Measurements from ENCODE around the gene MMP15.

The MMP15 gene

DNA sequence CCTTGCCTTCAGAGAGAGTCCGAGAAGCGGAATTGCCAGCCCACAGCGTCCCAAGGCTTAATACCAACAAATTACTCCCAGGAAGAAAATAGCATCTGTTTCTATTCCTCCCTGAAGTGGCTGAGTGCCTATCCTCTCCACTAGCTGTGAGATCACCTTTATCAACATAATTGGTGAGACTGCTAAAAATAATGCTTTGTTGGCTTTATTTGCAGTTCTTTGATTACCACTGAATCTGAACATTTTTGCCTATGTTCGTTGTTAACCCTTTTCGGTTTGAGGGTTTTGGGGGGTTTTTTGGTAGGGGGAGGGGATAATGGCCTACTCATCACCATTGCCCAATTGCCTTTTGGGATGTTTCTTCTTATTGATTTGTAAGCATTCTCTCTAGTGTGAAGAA, 31.0 kb downstream of the MMP15 start:
- no peak overlapping the region for H2BK5ac ChIP-seq (ENCODE audit: low read depth, low read length, poor library complexity, severe bottlenecking)
- WGBS, result 79% methylated on average over 5 of the region's 5 CpGs
- no peaks in the 10 kb centered on the region for H3K4me1 ChIP-seq (ENCODE audit: control insufficient read depth, insufficient read depth, low read depth, low read length)
- H3K4me3 ChIP-seq (ENCODE audit: insufficient read depth in 1 of 2, low read depth in 1 of 2, low read length in 2 of 2), result no peak overlapping the region
- no peak overlapping the region for H4K8ac ChIP-seq (ENCODE audit: low read length)
- H3K27ac ChIP-seq (ENCODE audit: low read length, poor library complexity, severe bottlenecking), result no peak overlapping the region
- H3K9me3 ChIP-seq (ENCODE audit: control insufficient read depth, low read length), result no peaks in the 10 kb centered on the region
- H3K4ac ChIP-seq (ENCODE audit: low read depth in 1 of 2, low read length in 2 of 2), result no peak overlapping the region
- no peak overlapping the region for H2BK120ac ChIP-seq (ENCODE audit: low read depth, low read length)
- H3K9ac ChIP-seq (ENCODE audit: low read length), result no peak overlapping the region
- H3K23ac ChIP-seq (ENCODE audit: low read length in 2 of 2), result no peak overlapping the region
- H3K14ac ChIP-seq (ENCODE audit: low read length in 2 of 2), result no peak overlapping the region
- no peak overlapping the region for H2BK12ac ChIP-seq (ENCODE audit: low read length in 2 of 2)
- no peak overlapping the region for H3K4me2 ChIP-seq (ENCODE audit: low read length, poor library complexity, severe bottlenecking)
- no peak overlapping the region for H4K91ac ChIP-seq (ENCODE audit: low read length)
- H3K79me1 ChIP-seq (replicated peaks; ENCODE audit: low read length, poor library complexity, severe bottlenecking), result no peaks in the 10 kb centered on the region
- DNase-seq, result no peak
- H3K18ac ChIP-seq (ENCODE audit: low read depth in 1 of 2, low read length in 2 of 2), result no peak overlapping the region
- H2BK15ac ChIP-seq (ENCODE audit: low read depth, poor library complexity, severe bottlenecking), result no peak overlapping the region
- H3K36me3 ChIP-seq (ENCODE audit: control insufficient read depth in 1 of 2, insufficient read depth in 2 of 2, low read depth in 1 of 2, low read length in 2 of 2), result no peaks in the 10 kb centered on the region
- no peak overlapping the region for H2AK5ac ChIP-seq (ENCODE audit: low read length, severe bottlenecking)
- H3K27me3 ChIP-seq (ENCODE audit: control insufficient read depth in 1 of 2, insufficient read depth in 1 of 2, low read length in 2 of 2), result peaks cover 12 to 23% of the 10 kb centered on the region in 2 experiments
- H2AFZ ChIP-seq (ENCODE audit: low read depth, low read length), result no peak overlapping the region

DNA sequence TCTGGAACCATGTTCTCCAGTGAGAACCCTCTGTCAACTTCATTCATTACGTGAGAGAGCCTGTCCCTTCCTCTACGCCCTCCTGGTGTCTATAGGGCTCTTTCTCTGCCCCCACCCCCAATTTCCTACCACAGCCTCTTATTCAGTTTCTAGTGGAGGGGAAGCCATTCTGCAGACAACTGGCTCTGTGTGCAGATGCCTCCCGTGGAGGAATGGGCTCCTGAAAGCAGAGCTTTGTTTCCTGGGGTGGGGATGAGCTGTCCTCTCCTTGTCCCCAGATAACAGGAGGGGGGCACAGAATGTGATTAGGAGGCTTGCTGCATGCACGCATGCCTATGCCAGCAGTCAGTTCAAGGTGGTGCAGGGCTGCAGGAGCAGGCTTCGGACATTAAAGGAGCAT, 31.6 kb downstream of the MMP15 start:
- no peak overlapping the region for H2AK5ac ChIP-seq (ENCODE audit: low read length, severe bottlenecking)
- no peak overlapping the region for H3K27ac ChIP-seq (ENCODE audit: low read length, poor library complexity, severe bottlenecking)
- WGBS, result 89% methylated on average over 5 of the region's 5 CpGs
- H2BK120ac ChIP-seq (ENCODE audit: low read depth, low read length), result no peak overlapping the region
- no peak overlapping the region for H2BK15ac ChIP-seq (ENCODE audit: low read depth, poor library complexity, severe bottlenecking)
- no peak for DNase-seq
- peaks cover 12 to 24% of the 10 kb centered on the region in 2 experiments for H3K27me3 ChIP-seq (ENCODE audit: control insufficient read depth in 1 of 2, insufficient read depth in 1 of 2, low read length in 2 of 2)
- no peak overlapping the region for H3K4ac ChIP-seq (ENCODE audit: low read depth in 1 of 2, low read length in 2 of 2)
- H3K36me3 ChIP-seq (ENCODE audit: control insufficient read depth in 1 of 2, insufficient read depth in 2 of 2, low read depth in 1 of 2, low read length in 2 of 2), result no peaks in the 10 kb centered on the region
- no peak overlapping the region for H4K91ac ChIP-seq (ENCODE audit: low read length)
- H2BK5ac ChIP-seq (ENCODE audit: low read depth, low read length, poor library complexity, severe bottlenecking), result no peak overlapping the region
- no peak overlapping the region for H2BK12ac ChIP-seq (ENCODE audit: low read length in 2 of 2)
- H3K14ac ChIP-seq (ENCODE audit: low read length in 2 of 2), result no peak overlapping the region
- no peaks in the 10 kb centered on the region for H3K79me1 ChIP-seq (replicated peaks; ENCODE audit: low read length, poor library complexity, severe bottlenecking)
- H3K4me2 ChIP-seq (ENCODE audit: low read length, poor library complexity, severe bottlenecking), result no peak overlapping the region
- H2AFZ ChIP-seq (ENCODE audit: low read depth, low read length), result no peak overlapping the region
- no peak overlapping the region for H3K18ac ChIP-seq (ENCODE audit: low read depth in 1 of 2, low read length in 2 of 2)
- H4K8ac ChIP-seq (ENCODE audit: low read length), result no peak overlapping the region
- H3K4me1 ChIP-seq (ENCODE audit: control insufficient read depth, insufficient read depth, low read depth, low read length), result no peaks in the 10 kb centered on the region
- H3K23ac ChIP-seq (ENCODE audit: low read length in 2 of 2), result no peak overlapping the region
- H3K9ac ChIP-seq (ENCODE audit: low read length), result no peak overlapping the region
- no peaks in the 10 kb centered on the region for H3K9me3 ChIP-seq (ENCODE audit: control insufficient read depth, low read length)
- H3K4me3 ChIP-seq (ENCODE audit: insufficient read depth in 1 of 2, low read depth in 1 of 2, low read length in 2 of 2), result no peak overlapping the region

DNA sequence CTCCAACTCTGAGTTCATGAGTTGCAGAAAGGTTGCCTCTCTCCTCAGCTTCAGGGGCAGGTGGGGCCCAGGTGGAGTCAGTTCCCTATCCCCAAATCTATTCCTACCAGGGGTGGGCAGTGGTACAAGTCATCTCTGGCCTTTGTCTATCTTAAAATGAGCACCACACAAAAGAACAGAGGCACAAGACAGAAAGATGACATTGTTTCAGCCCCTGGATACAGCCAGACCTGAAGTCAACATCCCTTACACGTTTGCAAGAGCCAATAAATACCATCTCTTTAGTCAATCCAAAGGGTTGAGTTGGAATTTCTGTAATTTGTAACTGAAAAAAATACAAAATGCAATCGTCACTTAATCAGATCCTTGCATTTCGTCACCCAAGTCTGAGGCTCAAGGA, 32.2 kb downstream of the MMP15 start:
- Histone ChIP-seq H3K4me3 (ENCODE audit: insufficient read depth in 1 of 2, low read depth in 1 of 2, low read length in 2 of 2) (no peak overlapping the region), H4K91ac (ENCODE audit: low read length) (no peak overlapping the region), H3K4ac (ENCODE audit: low read depth in 1 of 2, low read length in 2 of 2) (no peak overlapping the region), H3K27ac (ENCODE audit: low read length, poor library complexity, severe bottlenecking) (no peak overlapping the region), H3K9ac (ENCODE audit: low read length) (no peak overlapping the region), H3K9me3 (ENCODE audit: control insufficient read depth, low read length) (no peaks in the 10 kb centered on the region), H3K18ac (ENCODE audit: low read depth in 1 of 2, low read length in 2 of 2) (no peak overlapping the region), H2BK12ac (ENCODE audit: low read length in 2 of 2) (no peak overlapping the region), H2AK5ac (ENCODE audit: low read length, severe bottlenecking) (no peak overlapping the region), H3K14ac (ENCODE audit: low read length in 2 of 2) (no peak overlapping the region), H3K79me1 (replicated peaks; ENCODE audit: low read length, poor library complexity, severe bottlenecking) (no peaks in the 10 kb centered on the region), H2BK120ac (ENCODE audit: low read depth, low read length) (no peak overlapping the region), H4K8ac (ENCODE audit: low read length) (no peak overlapping the region), H3K4me1 (ENCODE audit: control insufficient read depth, insufficient read depth, low read depth, low read length) (no peaks in the 10 kb centered on the region), H3K23ac (ENCODE audit: low read length in 2 of 2) (no peak overlapping the region), H2AFZ (ENCODE audit: low read depth, low read length) (no peak overlapping the region), H3K4me2 (ENCODE audit: low read length, poor library complexity, severe bottlenecking) (no peak overlapping the region), H3K36me3 (ENCODE audit: control insufficient read depth in 1 of 2, insufficient read depth in 2 of 2, low read depth in 1 of 2, low read length in 2 of 2) (no peaks in the 10 kb centered on the region), H3K27me3 (ENCODE audit: control insufficient read depth in 1 of 2, insufficient read depth in 1 of 2, low read length in 2 of 2) (peaks cover 12 to 30% of the 10 kb centered on the region in 2 experiments), H2BK15ac (ENCODE audit: low read depth, poor library complexity, severe bottlenecking) (no peak overlapping the region), H2BK5ac (ENCODE audit: low read depth, low read length, poor library complexity, severe bottlenecking) (no peak overlapping the region)
- 95% methylated on average over 2 of the region's 3 CpGs for WGBS
- DNase-seq, result no peak

DNA sequence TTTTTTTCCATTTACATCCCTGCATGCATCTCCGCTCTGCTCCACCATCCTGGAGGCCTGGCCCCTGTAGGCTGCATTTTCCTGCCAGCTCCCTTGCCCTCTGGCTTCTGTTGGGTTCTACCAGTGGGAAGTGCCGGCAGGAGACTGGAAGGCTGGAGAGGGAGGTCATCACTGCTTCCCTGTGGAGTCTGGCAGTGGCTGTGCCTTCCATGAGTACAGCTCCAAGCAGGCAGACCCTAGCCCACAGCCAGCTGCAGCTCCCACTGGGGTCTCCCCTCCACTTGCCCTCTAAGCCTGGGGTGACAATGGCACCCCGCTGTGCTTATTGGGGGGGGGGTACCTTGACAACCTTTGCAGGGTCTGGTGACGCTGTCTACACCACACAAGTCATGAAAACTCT, 37.3 kb downstream of the MMP15 start:
- Histone ChIP-seq H2BK120ac (ENCODE audit: low read depth, low read length) (no peak overlapping the region), H3K4me2 (ENCODE audit: low read length, poor library complexity, severe bottlenecking) (no peak overlapping the region), H2BK5ac (ENCODE audit: low read depth, low read length, poor library complexity, severe bottlenecking) (no peak overlapping the region), H3K36me3 (ENCODE audit: control insufficient read depth in 1 of 2, insufficient read depth in 2 of 2, low read depth in 1 of 2, low read length in 2 of 2) (no peaks in the 10 kb centered on the region), H3K14ac (ENCODE audit: low read length in 2 of 2) (no peak overlapping the region), H2BK12ac (ENCODE audit: low read length in 2 of 2) (no peak overlapping the region), H3K9ac (ENCODE audit: low read length) (no peak overlapping the region), H2BK15ac (ENCODE audit: low read depth, poor library complexity, severe bottlenecking) (no peak overlapping the region), H3K9me3 (ENCODE audit: control insufficient read depth, low read length) (no peaks in the 10 kb centered on the region), H3K4ac (ENCODE audit: low read depth in 1 of 2, low read length in 2 of 2) (no peak overlapping the region), H2AFZ (ENCODE audit: low read depth, low read length) (no peak overlapping the region), H3K4me3 (ENCODE audit: insufficient read depth in 1 of 2, low read depth in 1 of 2, low read length in 2 of 2) (no peak overlapping the region), H2AK5ac (ENCODE audit: low read length, severe bottlenecking) (no peak overlapping the region), H3K23ac (ENCODE audit: low read length in 2 of 2) (no peak overlapping the region), H3K4me1 (ENCODE audit: control insufficient read depth, insufficient read depth, low read depth, low read length) (peaks cover 6% of the 10 kb centered on the region), H3K18ac (ENCODE audit: low read depth in 1 of 2, low read length in 2 of 2) (no peak overlapping the region), H4K91ac (ENCODE audit: low read length) (no peak overlapping the region), H3K27ac (ENCODE audit: low read length, poor library complexity, severe bottlenecking) (no peak overlapping the region), H3K27me3 (ENCODE audit: control insufficient read depth in 1 of 2, insufficient read depth in 1 of 2, low read length in 2 of 2) (peaks cover 2 to 24% of the 10 kb centered on the region in 2 experiments), H4K8ac (ENCODE audit: low read length) (peak overlapping the region; percentile 7), H3K79me1 (replicated peaks; ENCODE audit: low read length, poor library complexity, severe bottlenecking) (no peaks in the 10 kb centered on the region)
- 82% methylated on average over 3 of the region's 4 CpGs for WGBS
- no peak for DNase-seq

Measured in mesenchymal stem cell (in vitro differentiated cells and primary cell).